HepG2 (cell line): ENCODE results near the gene NAGA. TPM values are rescaled to one million over a fixed set of nuclear protein-coding genes. Genes with fewer than 3 reads are reported as not detected.
A peak's percentile ranks its signal among the peaks of the same experiment; 100 is the strongest.

Experiments used
- BRD4 ChIP-seq: sonication (generic); formaldehyde crosslinking; IDR thresholded peaks from 2 replicates; pipeline ENCODE4 v1.4.0; 2020; ENCODE audit warnings: missing genetic modification reagents
- GABPA ChIP-seq, 2 experiments: IDR thresholded peaks; 2 replicates each; pipeline ENCODE4 v1.6.1; 2011 to 2016; ENCODE audit warnings: low read depth in 2 of 2, low read length in 1 of 2, missing biosample characterization in 1 of 2, missing genetic modification characterization in 1 of 2
- GABPB1 ChIP-seq: IDR thresholded peaks from 2 replicates; pipeline ENCODE4 v1.6.1; 2016; ENCODE audit warnings: mild to moderate bottlenecking, missing genetic modification reagents, moderate library complexity, missing compliant biosample characterization
- MEF2D ChIP-seq: sonication (generic); formaldehyde crosslinking; IDR thresholded peaks from 2 replicates; pipeline ENCODE4 v1.5.1; 2020; ENCODE audit warnings: mild to moderate bottlenecking, missing genetic modification reagents
- ZBTB21 ChIP-seq: sonication (generic); formaldehyde crosslinking; IDR thresholded peaks from 2 replicates; pipeline ENCODE4 v1.4.0; 2020; ENCODE audit warnings: missing genetic modification reagents
- ZC3H4 ChIP-seq: sonication (generic); formaldehyde crosslinking; IDR thresholded peaks from 2 replicates; pipeline ENCODE4 v1.4.0; 2020; ENCODE audit warnings: missing genetic modification reagents, borderline replicate concordance
- ZNF652 ChIP-seq: IDR thresholded peaks from 2 replicates; pipeline ENCODE4 v1.6.1; 2016; ENCODE audit warnings: low read depth, borderline replicate concordance
- ZNF670 ChIP-seq: sonication (generic); formaldehyde crosslinking; IDR thresholded peaks from 2 replicates; pipeline ENCODE4 v1.8.0; 2022; ENCODE audit warnings: mild to moderate bottlenecking, missing genetic modification reagents, borderline replicate concordance
- ZNF788 ChIP-seq: sonication (generic); formaldehyde crosslinking; IDR thresholded peaks from 2 replicates; pipeline ENCODE4 v1.5.0; 2020; ENCODE audit warnings: mild to moderate bottlenecking, missing genetic modification reagents, borderline replicate concordance
- ZSCAN9 ChIP-seq: IDR thresholded peaks from 2 replicates; pipeline ENCODE4 v1.6.1; 2016; ENCODE audit warnings: borderline replicate concordance
- ZZZ3 ChIP-seq: sonication (generic); formaldehyde crosslinking; IDR thresholded peaks from 2 replicates; pipeline ENCODE4 v1.4.0; 2020; ENCODE audit warnings: missing genetic modification reagents, mild to moderate bottlenecking, borderline replicate concordance
- polyA plus RNA-seq, 8 experiments: library from polyadenylated mRNA; depleted of rRNA in 3 of 8; stranded (reverse) in 7 of 8; unstranded in 1 of 8; fragments of >200 nt; fragmentation: Illumina TruSeq in 4 of 8; extraction: Trizol in 4 of 8; gene quantifications; 2 replicates each; pipeline versions ENCODE4 v1.2.1 to v1.2.3, GENCODE V29; 2011 to 2016; ENCODE audit warnings: low read depth in 4 of 8, missing spikeins in 1 of 8, mixed read lengths in 1 of 8; ENCODE audit not compliant: insufficient read depth in 1 of 8
- total RNA-seq, 5 experiments: library from RNA; depleted of rRNA; stranded (reverse); fragments of >200 nt; fragmentation: Illumina TruSeq; extraction: Trizol; gene quantifications; 2 replicates each; pipeline ENCODE4 v1.2.3, GENCODE V29; 2016; ENCODE audit warnings: low read depth in 1 of 5
- TF ChIP-seq, protein P1 (sequence below): sonication (generic); formaldehyde crosslinking; IDR thresholded peaks from one replicate; pipeline ENCODE4 v1.5.1; 2020; ENCODE audit warnings: mild to moderate bottlenecking, missing genetic modification reagents; ENCODE audit errors: not compliant biosample characterization
- TF ChIP-seq, protein P2 (sequence below), 2 experiments: sonication (generic) in 1 of 2; formaldehyde crosslinking in 1 of 2; IDR thresholded peaks; 2 replicates each; pipeline versions ENCODE4 v1.6.1 to v1.9.0; 2014 to 2022; ENCODE audit warnings: antibody characterized with exemption in 1 of 2, borderline replicate concordance in 1 of 2, inconsistent platforms in 1 of 2, low read depth in 1 of 2, missing genetic modification reagents in 1 of 2

Gene NAGA
- total and polyA plus RNA-seq, 2 of the 13 experiments (the other 11 are each of a cell fraction or from before 2014, with no cell fraction given) = 15.1 to 23.4 TPM

- TF ChIP-seq ZBTB21 = peak; percentile 91
- TF ChIP-seq, protein P1, sequence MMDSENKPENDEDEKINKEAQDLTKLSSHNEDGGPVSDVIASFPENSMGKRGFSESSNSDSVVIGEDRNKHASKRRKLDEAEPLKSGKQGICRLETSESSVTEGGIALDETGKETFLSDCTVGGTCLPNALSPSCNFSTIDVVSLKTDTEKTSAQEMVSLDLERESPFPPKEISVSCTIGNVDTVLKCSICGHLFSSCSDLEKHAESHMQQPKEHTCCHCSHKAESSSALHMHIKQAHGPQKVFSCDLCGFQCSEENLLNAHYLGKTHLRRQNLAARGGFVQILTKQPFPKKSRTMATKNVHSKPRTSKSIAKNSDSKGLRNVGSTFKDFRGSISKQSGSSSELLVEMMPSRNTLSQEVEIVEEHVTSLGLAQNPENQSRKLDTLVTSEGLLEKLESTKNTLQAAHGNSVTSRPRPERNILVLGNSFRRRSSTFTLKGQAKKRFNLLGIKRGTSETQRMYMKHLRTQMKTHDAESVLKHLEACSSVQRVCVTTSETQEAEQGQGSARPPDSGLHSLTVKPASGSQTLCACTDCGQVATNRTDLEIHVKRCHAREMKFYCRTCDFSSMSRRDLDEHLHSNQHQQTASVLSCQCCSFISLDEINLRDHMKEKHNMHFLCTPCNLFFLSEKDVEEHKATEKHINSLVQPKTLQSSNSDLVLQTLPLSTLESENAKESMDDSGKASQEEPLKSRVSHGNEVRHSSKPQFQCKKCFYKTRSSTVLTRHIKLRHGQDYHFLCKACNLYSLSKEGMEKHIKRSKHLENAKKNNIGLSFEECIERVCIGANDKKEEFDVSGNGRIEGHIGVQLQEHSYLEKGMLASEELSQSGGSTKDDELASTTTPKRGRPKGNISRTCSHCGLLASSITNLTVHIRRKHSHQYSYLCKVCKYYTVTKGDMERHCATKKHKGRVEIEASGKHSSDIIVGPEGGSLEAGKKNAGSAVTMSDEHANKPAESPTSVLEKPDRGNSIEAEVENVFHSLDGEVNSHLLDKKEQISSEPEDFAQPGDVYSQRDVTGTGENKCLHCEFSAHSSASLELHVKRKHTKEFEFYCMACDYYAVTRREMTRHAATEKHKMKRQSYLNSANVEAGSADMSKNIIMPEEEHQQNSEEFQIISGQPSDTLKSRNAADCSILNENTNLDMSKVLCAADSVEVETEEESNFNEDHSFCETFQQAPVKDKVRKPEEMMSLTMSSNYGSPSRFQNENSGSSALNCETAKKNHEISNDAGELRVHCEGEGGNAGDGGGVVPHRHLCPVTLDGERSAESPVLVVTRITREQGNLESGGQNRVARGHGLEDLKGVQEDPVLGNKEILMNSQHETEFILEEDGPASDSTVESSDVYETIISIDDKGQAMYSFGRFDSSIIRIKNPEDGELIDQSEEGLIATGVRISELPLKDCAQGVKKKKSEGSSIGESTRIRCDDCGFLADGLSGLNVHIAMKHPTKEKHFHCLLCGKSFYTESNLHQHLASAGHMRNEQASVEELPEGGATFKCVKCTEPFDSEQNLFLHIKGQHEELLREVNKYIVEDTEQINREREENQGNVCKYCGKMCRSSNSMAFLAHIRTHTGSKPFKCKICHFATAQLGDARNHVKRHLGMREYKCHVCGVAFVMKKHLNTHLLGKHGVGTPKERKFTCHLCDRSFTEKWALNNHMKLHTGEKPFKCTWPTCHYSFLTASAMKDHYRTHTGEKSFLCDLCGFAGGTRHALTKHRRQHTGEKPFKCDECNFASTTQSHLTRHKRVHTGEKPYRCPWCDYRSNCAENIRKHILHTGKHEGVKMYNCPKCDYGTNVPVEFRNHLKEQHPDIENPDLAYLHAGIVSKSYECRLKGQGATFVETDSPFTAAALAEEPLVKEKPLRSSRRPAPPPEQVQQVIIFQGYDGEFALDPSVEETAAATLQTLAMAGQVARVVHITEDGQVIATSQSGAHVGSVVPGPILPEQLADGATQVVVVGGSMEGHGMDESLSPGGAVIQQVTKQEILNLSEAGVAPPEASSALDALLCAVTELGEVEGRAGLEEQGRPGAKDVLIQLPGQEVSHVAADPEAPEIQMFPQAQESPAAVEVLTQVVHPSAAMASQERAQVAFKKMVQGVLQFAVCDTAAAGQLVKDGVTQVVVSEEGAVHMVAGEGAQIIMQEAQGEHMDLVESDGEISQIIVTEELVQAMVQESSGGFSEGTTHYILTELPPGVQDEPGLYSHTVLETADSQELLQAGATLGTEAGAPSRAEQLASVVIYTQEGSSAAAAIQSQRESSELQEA (CRISPR knock-in tag) = peak; percentile 1
- TF ChIP-seq ZNF652 (CRISPR knock-in tag) = peak; percentile 85; the same call in 1 of the 2 replicates
- no peak for TF ChIP-seq ZSCAN9 (CRISPR knock-in tag)
- TF ChIP-seq GABPB1 (CRISPR knock-in tag) = peak; percentile 56; the same call in 1 of the 2 replicates
- TF ChIP-seq BRD4 (CRISPR knock-in tag) = peak; percentile 5; the same call in 1 of the 2 replicates
- no peak for TF ChIP-seq ZZZ3 (CRISPR knock-in tag)
- no peak for TF ChIP-seq GABPA (IDR thresholded peaks at IDR 0.05; ENCODE audit: low read depth, low read length)
- peak; percentile 70 for TF ChIP-seq GABPA (CRISPR knock-in tag; IDR thresholded peaks at IDR 0.05; ENCODE audit: low read depth)
- 0 out of 2 replicates have a peak, but pooled peaks have one; percentile 20 for TF ChIP-seq ZNF670 (CRISPR knock-in tag)
- TF ChIP-seq, protein P2, sequence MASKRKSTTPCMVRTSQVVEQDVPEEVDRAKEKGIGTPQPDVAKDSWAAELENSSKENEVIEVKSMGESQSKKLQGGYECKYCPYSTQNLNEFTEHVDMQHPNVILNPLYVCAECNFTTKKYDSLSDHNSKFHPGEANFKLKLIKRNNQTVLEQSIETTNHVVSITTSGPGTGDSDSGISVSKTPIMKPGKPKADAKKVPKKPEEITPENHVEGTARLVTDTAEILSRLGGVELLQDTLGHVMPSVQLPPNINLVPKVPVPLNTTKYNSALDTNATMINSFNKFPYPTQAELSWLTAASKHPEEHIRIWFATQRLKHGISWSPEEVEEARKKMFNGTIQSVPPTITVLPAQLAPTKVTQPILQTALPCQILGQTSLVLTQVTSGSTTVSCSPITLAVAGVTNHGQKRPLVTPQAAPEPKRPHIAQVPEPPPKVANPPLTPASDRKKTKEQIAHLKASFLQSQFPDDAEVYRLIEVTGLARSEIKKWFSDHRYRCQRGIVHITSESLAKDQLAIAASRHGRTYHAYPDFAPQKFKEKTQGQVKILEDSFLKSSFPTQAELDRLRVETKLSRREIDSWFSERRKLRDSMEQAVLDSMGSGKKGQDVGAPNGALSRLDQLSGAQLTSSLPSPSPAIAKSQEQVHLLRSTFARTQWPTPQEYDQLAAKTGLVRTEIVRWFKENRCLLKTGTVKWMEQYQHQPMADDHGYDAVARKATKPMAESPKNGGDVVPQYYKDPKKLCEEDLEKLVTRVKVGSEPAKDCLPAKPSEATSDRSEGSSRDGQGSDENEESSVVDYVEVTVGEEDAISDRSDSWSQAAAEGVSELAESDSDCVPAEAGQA (IDR thresholded peaks at IDR 0.05; ENCODE audit: low read depth) = 0 out of 2 replicates have a peak, but pooled peaks have one; percentile 24
- TF ChIP-seq, protein P2 (CRISPR knock-in tag; IDR thresholded peaks at IDR 0.05; ENCODE audit: borderline replicate concordance) = no peak
- 0 out of 2 replicates have a peak, but pooled peaks have one; percentile 49 for TF ChIP-seq MEF2D (CRISPR knock-in tag)
- peak; percentile 31; the same call in 1 of the 2 replicates for TF ChIP-seq ZC3H4
- TF ChIP-seq ZNF788 (CRISPR knock-in tag) = 0 out of 2 replicates have a peak, but pooled peaks have one; percentile 1
These were observed 8.1 kb upstream of the NAGA start (continued) for GRCh38 chr22:42078469-42079318.
